SK-N-SH (cell line): ENCODE measurements around the gene MPZL1.

ENCODE experiments used
- EZH2phosphoT487 ChIP-seq: fragments of 200-600 bp; sonication (generic); IDR thresholded peaks from 2 replicates; pipeline ENCODE4 v1.6.1; 2017; ENCODE audit warnings: low read depth, mixed run types, mild to moderate bottlenecking, antibody characterized with exemption, moderate library complexity, borderline replicate concordance
- MAX ChIP-seq: IDR thresholded peaks from 2 replicates; pipeline ENCODE4 v1.4.0; 2012; ENCODE audit warnings: low read depth
- MXI1 ChIP-seq: IDR thresholded peaks from 2 replicates; pipeline ENCODE4 v1.6.1; 2012; ENCODE audit warnings: mild to moderate bottlenecking, low read depth, low read length, improper control_type of control experiment
- RFX5 ChIP-seq: IDR thresholded peaks from 2 replicates; pipeline ENCODE4 v1.6.1; 2012; ENCODE audit warnings: mild to moderate bottlenecking, improper control_type of control experiment, low read length

- TF ChIP-seq MAX (no peak), EZH2phosphoT487 (no peak), RFX5 (no peak), MXI1 (no peak)
These were observed 114.4 kb downstream of the MPZL1 start for GRCh38 chr1:167836197-167836596.
